GM12864 (cell line): ENCODE data around the gene TMEM255A.

ENCODE experiments used
- DNase-seq: peaks from one replicate; pipeline ENCODE4 v3.0.0-alpha.2; 2011; ENCODE audit warnings: low read depth
- H3K4me3 ChIP-seq: 2 replicates; pipeline ENCODE4 v1.5.1; 2011; ENCODE audit warnings: mild to moderate bottlenecking, low read depth, low read length, control low read depth
- CTCF ChIP-seq: IDR thresholded peaks from 2 replicates; pipeline ENCODE4 v1.5.1; 2011; ENCODE audit warnings: low read depth, mild to moderate bottlenecking, moderate library complexity, low read length, control low read depth, inconsistent platforms; ENCODE audit errors: missing control alignments

The TMEM255A gene

GRCh38 chrX:120251471-120252011 is 59.7 kb downstream of the TMEM255A start:
- peak overlapping the region; percentile 88 for H3K4me3 ChIP-seq
- TF ChIP-seq CTCF = no peak
- DNase-seq = no peak

DNA sequence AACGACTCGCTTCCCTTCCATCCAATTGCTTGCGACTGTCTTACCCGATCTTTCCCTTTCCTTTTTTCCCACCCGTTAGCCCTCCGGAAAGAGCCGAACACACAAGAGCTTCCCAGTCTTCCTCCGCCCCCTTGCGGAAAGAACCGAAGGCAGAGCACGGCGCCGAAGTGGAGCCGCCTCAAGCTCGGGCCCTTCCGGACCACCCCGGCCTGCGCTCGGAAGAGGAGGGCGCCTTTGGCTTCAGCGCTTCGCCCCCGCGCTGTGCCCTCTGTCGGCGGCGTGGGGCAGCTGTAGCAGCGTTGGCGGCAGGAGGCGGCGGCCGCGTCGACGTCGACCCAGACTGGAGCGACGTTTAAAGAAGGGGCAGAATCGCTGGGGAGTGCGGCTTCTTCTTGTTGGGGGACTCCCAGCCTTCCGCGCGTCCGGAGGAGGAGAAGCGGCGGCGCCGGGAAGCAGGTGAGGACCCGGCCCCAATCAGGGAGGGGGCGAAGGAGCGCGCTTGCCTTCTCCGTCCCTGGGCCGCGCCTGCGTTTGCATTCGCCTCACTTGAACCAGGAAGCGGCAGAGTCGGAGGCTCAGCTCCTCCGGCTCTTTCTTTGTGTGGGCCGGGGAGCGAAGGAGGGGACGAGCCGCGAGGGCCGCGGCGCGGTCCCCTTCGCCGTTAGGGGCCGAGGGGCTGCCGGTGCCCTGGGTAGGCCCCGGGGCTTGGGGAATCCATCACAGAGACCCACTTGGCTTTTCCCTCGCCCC is 60.6 kb downstream of the TMEM255A start, which contains the start of gene ZBTB33:
ZBTB33 (plus strand) TSS at position 291 of the 750 bp plus-strand sequence. CDS start 2,604 bp downstream, outside the sequence.
- DNase-seq = peak; percentile 77
- H3K4me3 ChIP-seq = peak within 1 kb of the TSS; percentile 88
- peak; percentile 50 for TF ChIP-seq CTCF

DNA sequence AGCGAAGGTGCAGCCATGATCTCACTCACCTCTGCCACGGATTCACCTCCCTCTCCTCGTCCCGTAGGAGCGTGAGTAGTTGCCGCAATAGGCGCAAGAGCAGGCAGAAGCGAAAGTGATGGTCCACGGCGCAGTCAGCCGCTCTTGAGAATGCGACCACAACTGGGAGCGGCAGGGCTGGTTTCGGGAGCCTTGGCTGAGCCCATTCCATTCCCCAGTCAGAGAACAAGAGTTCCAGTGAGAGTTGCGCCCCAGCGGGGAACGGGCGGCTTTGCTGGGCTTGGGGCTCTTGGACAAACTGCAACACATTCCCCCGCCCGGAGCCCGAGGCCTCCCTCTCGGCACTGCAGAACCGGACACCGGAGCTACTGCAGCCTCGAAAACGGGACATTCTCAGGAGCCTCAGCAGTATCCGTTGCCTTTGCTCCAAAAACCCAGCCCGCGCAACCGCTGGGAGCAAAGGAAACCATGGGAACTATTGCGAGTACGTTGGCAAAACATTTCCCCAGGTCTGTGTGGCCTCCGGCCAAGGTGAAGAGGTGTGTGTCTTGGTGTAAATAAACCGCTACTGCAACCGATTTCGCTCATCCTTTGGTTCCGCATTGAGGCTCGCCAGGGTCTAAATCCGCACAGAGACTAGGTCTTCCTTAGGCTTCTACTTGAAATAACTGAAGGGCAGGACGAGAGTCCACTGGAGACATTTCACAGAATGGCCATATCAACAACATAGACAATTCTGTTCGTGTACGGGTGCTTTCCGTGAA is 66.3 kb downstream of the TMEM255A start:
- peak; percentile 55 for DNase-seq
- peak overlapping the region; percentile 72 for H3K4me3 ChIP-seq
- TF ChIP-seq CTCF = no peak

GRCh38 chrX:120244395-120244734 is 66.9 kb downstream of the TMEM255A start:
- no peak for TF ChIP-seq CTCF

DNA sequence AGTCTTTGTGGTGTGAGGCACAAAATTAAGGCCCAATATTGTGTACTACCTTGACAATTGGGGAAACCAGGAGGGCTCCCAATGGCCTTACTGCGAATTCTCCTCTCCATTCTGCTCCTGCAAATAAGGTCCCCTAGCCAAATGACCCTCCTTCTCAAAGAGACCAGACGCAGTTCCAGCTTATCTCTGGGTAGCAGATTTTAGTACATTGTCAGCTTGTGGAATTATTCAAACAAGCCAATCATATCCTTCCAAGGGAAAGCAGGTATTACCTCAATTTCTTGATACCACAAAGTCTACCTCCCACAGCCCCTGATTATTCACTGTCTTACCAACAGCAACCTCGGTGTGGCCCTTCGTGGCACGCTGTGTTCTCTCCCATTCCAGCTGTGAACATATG is 68.4 kb downstream of the TMEM255A start:
- no peak for DNase-seq
- no peak overlapping the region for H3K4me3 ChIP-seq
- no peak for TF ChIP-seq CTCF

More at GRCh38 chrX:120244395-120244734, 66.9 kb downstream of the TMEM255A start:
- no peak for DNase-seq
- peak overlapping the region; percentile 72 for H3K4me3 ChIP-seq

- H3K4me3 ChIP-seq = no peak overlapping the region
- no peak for TF ChIP-seq CTCF
- no peak for DNase-seq
Observed at GRCh38 chrX:120238933-120239332, 72.3 kb downstream of the TMEM255A start.
